ENCODE measurements around the gene AURKA. TPM values are rescaled to one million over a fixed set of nuclear protein-coding genes. Genes with fewer than 3 reads are reported as not detected.
A peak's percentile ranks its signal among the peaks of the same experiment; 100 is the strongest.

The AURKA gene
- total and polyA plus RNA-seq, 11 donors = 2.2 to 19.5 (median 6.3) TPM

DNA sequence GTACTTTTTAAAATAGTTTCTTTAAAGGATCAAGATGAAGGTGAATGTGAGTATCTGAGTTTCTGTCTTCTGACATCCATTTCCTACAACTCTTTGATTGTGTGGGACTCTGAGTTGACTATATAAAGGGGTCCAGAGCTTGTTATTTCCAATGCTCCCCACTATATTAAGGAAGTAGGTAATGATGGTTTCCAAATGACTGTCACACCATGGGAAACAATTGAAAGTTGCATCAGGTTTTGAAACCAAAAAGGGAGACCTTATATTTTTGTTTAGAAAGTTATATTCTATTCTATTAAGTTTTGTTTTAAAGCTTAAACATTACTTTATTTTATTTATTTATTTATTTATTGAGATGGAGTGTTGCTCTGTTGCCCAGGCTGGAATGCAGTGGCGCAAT lies 31.2 kb upstream of the AURKA start:
- H3K27me3 ChIP-seq = no peaks in the 10 kb centered on the region
- DNase-seq (no peak), ATAC-seq (no peak)
- peaks cover 0 to 72% (median 20%) of the 10 kb centered on the region in 12 donors for H3K4me1 ChIP-seq
- no peaks in the 10 kb centered on the region for H3K9me3 ChIP-seq
- intact Hi-C loops (cut with DNase I) = no loop called here
- peak overlapping the region in 9 of 12 donors; percentile 16 to 77 (median 46) for H3K27ac ChIP-seq
- no peak overlapping the region for H3K4me3 ChIP-seq
- no peaks in the 10 kb centered on the region for H3K36me3 ChIP-seq
- TF ChIP-seq, protein P1, sequence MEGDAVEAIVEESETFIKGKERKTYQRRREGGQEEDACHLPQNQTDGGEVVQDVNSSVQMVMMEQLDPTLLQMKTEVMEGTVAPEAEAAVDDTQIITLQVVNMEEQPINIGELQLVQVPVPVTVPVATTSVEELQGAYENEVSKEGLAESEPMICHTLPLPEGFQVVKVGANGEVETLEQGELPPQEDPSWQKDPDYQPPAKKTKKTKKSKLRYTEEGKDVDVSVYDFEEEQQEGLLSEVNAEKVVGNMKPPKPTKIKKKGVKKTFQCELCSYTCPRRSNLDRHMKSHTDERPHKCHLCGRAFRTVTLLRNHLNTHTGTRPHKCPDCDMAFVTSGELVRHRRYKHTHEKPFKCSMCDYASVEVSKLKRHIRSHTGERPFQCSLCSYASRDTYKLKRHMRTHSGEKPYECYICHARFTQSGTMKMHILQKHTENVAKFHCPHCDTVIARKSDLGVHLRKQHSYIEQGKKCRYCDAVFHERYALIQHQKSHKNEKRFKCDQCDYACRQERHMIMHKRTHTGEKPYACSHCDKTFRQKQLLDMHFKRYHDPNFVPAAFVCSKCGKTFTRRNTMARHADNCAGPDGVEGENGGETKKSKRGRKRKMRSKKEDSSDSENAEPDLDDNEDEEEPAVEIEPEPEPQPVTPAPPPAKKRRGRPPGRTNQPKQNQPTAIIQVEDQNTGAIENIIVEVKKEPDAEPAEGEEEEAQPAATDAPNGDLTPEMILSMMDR (IDR thresholded peaks at IDR 0.05) = no peak
- TF ChIP-seq POLR2A (IDR thresholded peaks at IDR 0.05) = no peak
- 95 to 100% (median 96%) methylated on average over 1 of the region's 1 CpG for WGBS, 4 donors

DNA sequence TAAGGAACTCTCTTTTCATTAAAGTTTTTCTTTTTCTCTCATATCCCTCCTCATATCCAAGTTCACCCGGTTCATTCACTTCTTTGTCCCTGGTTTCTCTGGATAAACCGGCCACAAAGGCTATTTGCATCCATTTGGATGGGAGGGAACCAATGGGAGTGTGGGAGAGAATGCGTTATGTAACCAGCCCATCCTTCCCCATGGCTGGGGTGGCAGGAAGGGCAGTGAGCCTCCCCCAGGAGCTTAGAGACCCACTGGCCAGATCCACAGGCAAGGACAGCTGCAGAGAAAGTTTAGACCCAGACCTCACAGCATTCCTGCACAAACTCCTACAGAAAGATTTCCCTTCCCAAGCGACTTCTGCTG lies 30.8 kb upstream of the AURKA start:
- Histone ChIP-seq H3K27me3 (no peaks in the 10 kb centered on the region), H3K4me3 (no peak overlapping the region), H3K27ac (peak overlapping the region in 10 of 12 donors; percentile 16 to 77 (median 46)), H3K4me1 (peaks cover 0 to 72% (median 23%) of the 10 kb centered on the region in 12 donors), H3K36me3 (no peaks in the 10 kb centered on the region), H3K9me3 (no peaks in the 10 kb centered on the region)
- intact Hi-C loops (cut with DNase I) = no loop called here
- DNase-seq (peak in 1 of 5 donors; percentile 49), ATAC-seq (peak in 2 of 4 donors; percentile 30 to 47)
- TF ChIP-seq, protein P1 (IDR thresholded peaks at IDR 0.05) = no peak
- TF ChIP-seq POLR2A (IDR thresholded peaks at IDR 0.05) = no peak
- WGBS, 4 donors = 23 to 32% (median 30%) methylated on average over 4 of the region's 4 CpGs

GRCh38 chr20:56422076-56422823 lies 30.2 kb upstream of the AURKA start:
- Histone ChIP-seq H3K27me3 (no peaks in the 10 kb centered on the region), H3K4me3 (no peak overlapping the region), H3K27ac (peak overlapping the region in 10 of 12 donors; percentile 6 to 77 (median 46)), H3K9me3 (no peaks in the 10 kb centered on the region), H3K4me1 (peaks cover 0 to 72% (median 24%) of the 10 kb centered on the region in 12 donors), H3K36me3 (no peaks in the 10 kb centered on the region)
- DNase-seq (peak in 1 of 5 donors; percentile 14), ATAC-seq (peak in 2 of 4 donors; percentile 15 to 43)
- WGBS, 4 donors = 52 to 57% (median 53%) methylated on average over 9 of the region's 9 CpGs
- TF ChIP-seq POLR2A (IDR thresholded peaks at IDR 0.05) = no peak
- TF ChIP-seq, protein P1 (IDR thresholded peaks at IDR 0.05) = no peak
- intact Hi-C loops (cut with DNase I) = no loop called here

DNA sequence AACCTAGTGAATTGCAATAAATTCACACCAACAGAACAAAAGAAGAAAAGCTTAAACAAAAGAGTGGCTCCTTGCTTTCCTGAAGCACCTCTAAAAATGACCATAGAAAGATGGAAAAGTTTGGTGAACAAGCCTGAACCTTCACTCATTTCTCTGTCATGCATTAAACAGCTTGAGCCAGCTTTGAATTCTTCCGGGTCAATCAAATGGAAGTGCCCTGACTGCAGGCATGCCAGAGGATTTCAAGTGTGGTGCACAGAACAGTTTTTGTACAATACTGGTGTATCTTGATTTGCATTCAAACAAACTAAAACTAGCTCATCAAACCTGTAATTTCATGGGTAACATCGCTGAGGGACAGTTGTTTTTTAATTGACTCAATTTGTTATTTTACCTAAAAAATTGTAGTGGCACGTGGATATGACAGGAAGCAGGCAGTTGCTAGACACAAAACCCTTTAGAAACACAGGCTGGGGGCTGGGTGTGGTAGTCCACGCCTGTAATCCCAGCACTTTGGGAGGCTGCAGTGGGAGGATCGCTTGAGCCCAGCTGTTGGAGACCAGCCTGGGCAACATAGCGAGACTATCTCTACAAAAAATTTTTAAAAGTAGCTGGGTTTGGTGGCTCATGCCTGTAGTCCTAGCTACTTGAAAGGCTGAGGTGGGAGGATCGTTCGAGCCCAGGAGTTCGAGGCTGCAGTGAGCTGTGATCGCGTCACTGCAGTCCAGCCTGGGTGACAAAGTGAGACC lies 29.1 kb upstream of the AURKA start:
- TF ChIP-seq, protein P1 (IDR thresholded peaks at IDR 0.05) = no peak
- TF ChIP-seq POLR2A (IDR thresholded peaks at IDR 0.05) = no peak
- Histone ChIP-seq H3K9me3 (no peaks in the 10 kb centered on the region), H3K27me3 (no peaks in the 10 kb centered on the region), H3K27ac (peak overlapping the region in 1 of 12 donors; percentile 77), H3K4me1 (peaks cover 0 to 78% (median 24%) of the 10 kb centered on the region in 12 donors), H3K36me3 (no peaks in the 10 kb centered on the region), H3K4me3 (no peak overlapping the region)
- WGBS, 4 donors = 78 to 81% (median 79%) methylated on average over 11 of the region's 11 CpGs
- DNase-seq (no peak), ATAC-seq (no peak)
- intact Hi-C loops (cut with DNase I) = no loop called here
